Lung (tissue), 12 donors: ENCODE results near the gene DCLK2. TPM values are rescaled to one million over a fixed set of nuclear protein-coding genes. Genes with fewer than 3 reads are reported as not detected.

Experiments used
- ATAC-seq: fragments of 200-7000 bp; cut with Tn5 transposase; one replicate; pipeline ENCODE4 v1.9.1; 2020; ENCODE audit warnings: moderate number of reproducible peaks; ENCODE audit not compliant: insufficient read depth, low FRiP score
- DNase-seq, 3 donors: peaks; one replicate each; pipeline ENCODE4 v3.0.0-alpha.2; 2013 to 2017
- H3K27ac ChIP-seq, 2 donors: one replicate each; pipeline ENCODE4 v1.5.1; 2013; ENCODE audit warnings: mild to moderate bottlenecking in 2 of 2, moderate library complexity in 2 of 2, control low read depth in 1 of 2, inconsistent platforms in 1 of 2, low read depth in 1 of 2, low read length in 1 of 2
- H3K27me3 ChIP-seq, 3 donors: one replicate each; pipeline ENCODE4 v1.5.1; 2013; ENCODE audit warnings: low read length in 2 of 3; ENCODE audit not compliant: control insufficient read depth in 3 of 3, insufficient read depth in 3 of 3
- H3K36me3 ChIP-seq, 4 donors: one replicate each; pipeline ENCODE4 v1.5.1; 2013; ENCODE audit warnings: low read length in 4 of 4, mild to moderate bottlenecking in 1 of 4, moderate library complexity in 1 of 4; ENCODE audit not compliant: control insufficient read depth in 4 of 4, insufficient read depth in 4 of 4
- H3K4me1 ChIP-seq, 5 donors: one replicate each; pipeline ENCODE4 v1.5.1; 2013; ENCODE audit warnings: low read length in 5 of 5, mild to moderate bottlenecking in 2 of 5, moderate library complexity in 1 of 5; ENCODE audit not compliant: control insufficient read depth in 5 of 5, insufficient read depth in 5 of 5
- H3K4me3 ChIP-seq: one replicate; pipeline ENCODE4 v1.5.1; 2013; ENCODE audit warnings: mild to moderate bottlenecking, control low read depth, moderate library complexity
- H3K9ac ChIP-seq, 2 donors: one replicate each; pipeline ENCODE4 v1.5.1; 2013; ENCODE audit warnings: low read length in 2 of 2, control low read depth in 1 of 2; ENCODE audit not compliant: insufficient read depth in 1 of 2
- H3K9me3 ChIP-seq, 4 donors: one replicate each; pipeline ENCODE4 v1.5.1; 2013; ENCODE audit warnings: low read length in 3 of 4, mild to moderate bottlenecking in 1 of 4, moderate library complexity in 1 of 4; ENCODE audit not compliant: control insufficient read depth in 4 of 4, insufficient read depth in 3 of 4
- CTCF ChIP-seq: IDR thresholded peaks from 2 replicates; pipeline ENCODE4 v1.5.1; 2012; ENCODE audit warnings: mild to moderate bottlenecking; ENCODE audit errors: control extremely low read depth, extremely low read depth
- WGBS, 2 donors: extraction: QIAGEN DNeasy Blood & Tissue Kit; methylation state at CpG; one replicate each; pipeline ENCODE4 v1.1.7; 2013; 5-methylcytosine and 5-hydroxymethylcytosine counted together
- polyA plus RNA-seq, 2 donors: library from polyadenylated mRNA; stranded (reverse); fragments of 200-250 nt; gene quantifications; one replicate each; pipeline ENCODE4 v1.2.1, GENCODE V29; 2013
- total RNA-seq, 2 donors: library from RNA; depleted of rRNA in 1 of 2; stranded (reverse); fragments of >200 nt in 1 of 2; gene quantifications; one replicate each; pipeline ENCODE4 v1.2.1, GENCODE V29; 2014 to 2021
- donor health status: control.
- donor health status: control.
- donor health status: Bipolar disorder and iron deficiency.
- donor health status: healthy.
- donor health status: DM: yes; HTN: yes; CAD: no.

DCLK2 gene
- total and polyA plus RNA-seq, 4 donors: 1.4 to 11.8 (median 2.7) TPM

- TF ChIP-seq CTCF: no peak
- WGBS, 2 donors: 96 to 99% methylated on average over 4 of the region's 4 CpGs
- H3K4me3 ChIP-seq: no peak overlapping the region
- no peak overlapping the region for H3K27ac ChIP-seq
- ATAC-seq (no peak), DNase-seq (no peak)
- no peaks in the 10 kb centered on the region for H3K27me3 ChIP-seq
- no peaks in the 10 kb centered on the region for H3K36me3 ChIP-seq
- no peaks in the 10 kb centered on the region for H3K9me3 ChIP-seq
- H3K4me1 ChIP-seq: peaks cover 0 to 9% (median 2%) of the 10 kb centered on the region in 5 donors
- no peak overlapping the region for H3K9ac ChIP-seq
Measured at GRCh38 chr4:150127757-150128156, 49.5 kb downstream of the DCLK2 start.

DNA sequence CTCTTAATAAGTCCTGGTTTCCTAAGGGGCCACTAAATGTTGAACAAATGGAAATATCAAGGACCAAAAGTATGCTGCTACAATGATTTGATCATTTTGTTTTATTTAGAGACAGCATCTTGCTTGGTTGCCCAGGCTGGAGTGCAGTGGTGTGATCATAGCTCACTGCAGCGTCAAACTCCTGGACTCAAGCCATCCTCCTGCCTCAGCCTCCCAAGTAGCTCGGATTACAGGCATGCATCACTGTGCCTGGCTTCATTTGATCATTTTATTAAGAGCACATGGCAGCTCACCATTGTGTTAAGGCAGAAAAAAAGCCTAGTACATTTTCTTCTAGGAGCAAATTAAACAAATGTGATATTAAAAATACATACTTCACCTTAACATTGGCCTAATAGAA lies 52.7 kb downstream of the DCLK2 start:
- no peak for TF ChIP-seq CTCF
- H3K9me3 ChIP-seq: no peaks in the 10 kb centered on the region
- DNase-seq (no peak), ATAC-seq (no peak)
- H3K36me3 ChIP-seq: no peaks in the 10 kb centered on the region
- no peak overlapping the region for H3K27ac ChIP-seq
- 72 to 84% methylated on average over 2 of the region's 2 CpGs for WGBS, 2 donors
- H3K27me3 ChIP-seq: no peaks in the 10 kb centered on the region
- no peak overlapping the region for H3K9ac ChIP-seq
- no peak overlapping the region for H3K4me3 ChIP-seq
- peaks cover 0 to 9% (median 2%) of the 10 kb centered on the region in 5 donors for H3K4me1 ChIP-seq

DNA sequence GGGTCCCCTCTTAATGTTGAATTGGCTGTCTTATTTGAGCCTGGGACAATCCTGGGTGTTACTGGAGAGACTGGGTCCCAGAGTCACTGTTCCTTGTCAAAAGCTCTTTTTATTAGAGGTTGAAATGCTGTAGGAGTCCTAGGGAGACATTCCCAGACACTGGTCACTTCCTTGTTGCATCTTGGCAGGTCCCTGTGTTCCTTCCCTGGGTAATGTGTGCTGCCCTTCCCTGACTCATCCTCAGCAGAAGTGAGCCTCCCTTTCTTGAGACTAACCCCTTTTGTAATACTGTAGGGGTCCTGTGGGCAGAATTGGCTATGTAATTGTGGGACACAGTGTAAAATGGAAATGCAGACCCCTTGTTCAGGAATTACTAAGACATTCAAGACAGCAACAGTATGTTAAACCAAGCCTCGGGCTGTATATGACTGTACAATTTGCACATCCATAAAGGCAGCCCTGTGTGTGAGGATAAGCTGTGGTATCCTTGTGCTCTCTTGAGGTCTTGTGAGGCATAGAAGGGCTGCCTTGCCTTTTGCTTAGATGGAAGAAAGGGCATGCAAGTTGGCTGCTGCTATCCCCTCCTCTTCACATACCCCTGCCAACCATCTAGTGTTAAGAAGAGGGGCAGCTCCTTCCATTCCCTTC lies 53.5 kb downstream of the DCLK2 start:
- Histone ChIP-seq H3K36me3 (no peaks in the 10 kb centered on the region), H3K27me3 (no peaks in the 10 kb centered on the region), H3K27ac (no peak overlapping the region), H3K9ac (no peak overlapping the region), H3K4me1 (peaks cover 0 to 8% (median 0%) of the 10 kb centered on the region in 5 donors), H3K9me3 (no peaks in the 10 kb centered on the region), H3K4me3 (no peak overlapping the region)
- DNase-seq: no peak
- WGBS, 2 donors: 95 to 96% methylated on average over 1 of the region's 1 CpG
- no peak for ATAC-seq
- TF ChIP-seq CTCF: no peak

GRCh38 chr4:150133605-150134004 lies 55.4 kb downstream of the DCLK2 start:
- H3K9me3 ChIP-seq: no peaks in the 10 kb centered on the region
- peaks cover 0 to 6% (median 0%) of the 10 kb centered on the region in 5 donors for H3K4me1 ChIP-seq
- no peak overlapping the region for H3K4me3 ChIP-seq
- DNase-seq: no peak
- no peak overlapping the region for H3K27ac ChIP-seq
- no peaks in the 10 kb centered on the region for H3K27me3 ChIP-seq
- no peak for TF ChIP-seq CTCF
- no peaks in the 10 kb centered on the region for H3K36me3 ChIP-seq
- ATAC-seq: no peak
- H3K9ac ChIP-seq: no peak overlapping the region
